ENCODE results near the gene SLC26A1.

The SLC26A1 gene, protein sequence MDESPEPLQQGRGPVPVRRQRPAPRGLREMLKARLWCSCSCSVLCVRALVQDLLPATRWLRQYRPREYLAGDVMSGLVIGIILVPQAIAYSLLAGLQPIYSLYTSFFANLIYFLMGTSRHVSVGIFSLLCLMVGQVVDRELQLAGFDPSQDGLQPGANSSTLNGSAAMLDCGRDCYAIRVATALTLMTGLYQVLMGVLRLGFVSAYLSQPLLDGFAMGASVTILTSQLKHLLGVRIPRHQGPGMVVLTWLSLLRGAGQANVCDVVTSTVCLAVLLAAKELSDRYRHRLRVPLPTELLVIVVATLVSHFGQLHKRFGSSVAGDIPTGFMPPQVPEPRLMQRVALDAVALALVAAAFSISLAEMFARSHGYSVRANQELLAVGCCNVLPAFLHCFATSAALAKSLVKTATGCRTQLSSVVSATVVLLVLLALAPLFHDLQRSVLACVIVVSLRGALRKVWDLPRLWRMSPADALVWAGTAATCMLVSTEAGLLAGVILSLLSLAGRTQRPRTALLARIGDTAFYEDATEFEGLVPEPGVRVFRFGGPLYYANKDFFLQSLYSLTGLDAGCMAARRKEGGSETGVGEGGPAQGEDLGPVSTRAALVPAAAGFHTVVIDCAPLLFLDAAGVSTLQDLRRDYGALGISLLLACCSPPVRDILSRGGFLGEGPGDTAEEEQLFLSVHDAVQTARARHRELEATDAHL

GRCh38 chr4:993111-994029 is at the start of gene SLC26A1:
SLC26A1 (minus strand) TSS chr4:993404; CDS start chr4:991703, 1,701 bp downstream.
- DNase-seq (ENCODE audit: low read depth in 2 of 2): no peak

GRCh38 chr4:1042352-1043055 is 49.3 kb upstream of the SLC26A1 start:
- DNase-seq (ENCODE audit: low read depth in 2 of 2): no peak

DNA sequence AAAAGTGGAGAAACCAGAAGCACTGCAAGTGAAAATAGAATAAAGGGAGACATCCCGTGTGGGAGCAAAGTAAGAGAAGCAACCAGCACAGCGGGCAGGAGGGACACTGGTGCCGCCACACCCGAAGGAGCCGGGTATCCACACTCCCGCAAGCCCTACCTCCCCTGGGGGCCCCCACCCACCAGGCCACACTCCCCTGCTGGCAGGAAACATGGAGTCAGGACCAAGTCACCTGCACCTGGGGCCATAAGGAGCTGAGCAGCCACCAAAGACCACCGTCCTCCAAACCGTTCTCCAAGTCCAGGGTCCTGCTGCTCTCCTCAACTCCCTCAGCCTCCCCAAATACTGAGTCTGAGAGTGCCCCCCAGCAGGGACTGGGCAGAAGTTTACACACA is 48.7 kb upstream of the SLC26A1 start:
- no peak for DNase-seq (ENCODE audit: low read depth in 2 of 2)

- DNase-seq (ENCODE audit: low read depth in 2 of 2): no peak
Observed at GRCh38 chr4:1041147-1041935, 48.1 kb upstream of the SLC26A1 start.

DNA sequence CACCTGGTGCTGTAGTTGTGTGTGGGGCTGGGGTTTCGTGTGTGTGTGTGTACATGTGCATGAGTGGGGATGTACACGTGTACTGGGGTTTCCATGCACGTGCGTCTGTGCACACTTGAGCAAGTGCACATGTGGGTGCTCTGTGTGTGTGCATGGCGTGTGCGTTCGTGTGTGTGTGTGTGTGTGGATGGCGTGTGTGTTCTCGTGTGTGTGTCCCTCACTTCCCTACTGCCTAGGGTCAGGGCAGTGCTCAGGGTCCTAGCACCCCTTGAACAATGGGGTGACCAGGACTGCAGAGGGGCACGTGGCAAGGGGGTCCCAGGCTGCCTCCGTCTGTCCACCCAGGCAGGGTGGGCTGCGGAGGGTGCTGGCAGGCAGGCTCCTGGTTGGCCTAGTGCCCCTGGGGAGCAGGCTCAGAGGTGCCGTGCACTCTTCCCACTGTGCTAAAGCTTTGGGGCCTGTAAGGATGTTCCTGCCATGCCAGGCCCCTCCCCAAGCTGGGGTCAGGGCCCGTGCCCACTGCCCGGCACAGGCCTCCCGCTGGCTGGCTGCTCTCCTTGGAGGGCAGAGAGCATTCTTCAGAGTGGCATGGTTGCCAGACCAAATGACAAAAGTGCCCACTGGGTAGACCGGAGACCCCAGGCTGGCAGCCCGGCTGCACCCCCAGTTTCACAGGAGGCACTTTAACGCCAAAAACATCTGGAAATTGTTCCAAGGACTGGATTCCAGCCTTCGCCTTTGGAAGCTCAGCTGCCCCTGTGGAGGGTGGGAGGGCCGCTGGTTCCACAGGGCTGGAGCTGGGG is 47.3 kb upstream of the SLC26A1 start:
- no peak for DNase-seq (ENCODE audit: low read depth in 2 of 2)

DNA sequence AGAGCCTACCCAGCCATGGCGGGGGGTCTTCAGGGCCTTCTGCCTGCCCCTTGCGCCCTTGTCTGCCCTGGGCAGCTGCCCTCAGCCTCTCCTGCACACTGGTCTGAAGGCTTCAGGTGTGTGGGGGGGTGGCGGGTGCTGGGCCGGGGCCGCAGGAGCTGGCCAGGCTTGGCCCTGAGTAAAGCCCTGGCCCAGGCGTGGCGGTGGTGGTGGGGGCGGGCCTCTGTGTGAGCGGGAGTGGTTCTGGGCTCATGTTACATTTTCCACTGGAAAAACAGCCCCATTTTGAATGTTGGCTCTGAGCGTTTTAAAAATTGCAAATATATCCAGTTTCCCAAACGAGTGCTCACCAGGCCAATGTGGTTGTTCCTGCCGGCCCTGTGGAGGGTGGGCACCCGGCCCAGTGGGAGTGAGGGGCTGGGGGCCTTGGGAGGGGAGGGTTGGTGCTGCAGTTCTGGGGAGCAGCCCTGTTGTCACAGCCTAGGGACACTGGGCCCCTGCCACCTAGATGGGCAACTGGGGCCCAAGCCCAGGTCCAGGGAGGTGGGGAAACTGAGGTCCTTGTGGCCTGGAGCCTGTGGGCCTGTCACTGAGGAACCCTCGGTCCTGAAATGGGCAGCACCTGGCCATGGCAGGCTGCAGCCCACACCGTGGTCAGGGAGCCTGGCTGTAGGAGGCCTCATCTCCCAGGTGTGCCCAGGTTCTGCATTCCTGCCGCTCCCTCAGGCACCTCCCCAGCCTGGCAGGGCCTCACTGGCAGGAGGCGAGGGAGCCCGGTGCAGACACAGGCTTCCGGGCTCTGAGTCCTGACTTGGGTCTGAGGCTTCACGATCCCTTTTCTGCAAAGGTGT is 46.5 kb upstream of the SLC26A1 start:
- no peak for DNase-seq (ENCODE audit: low read depth in 2 of 2)

DNA sequence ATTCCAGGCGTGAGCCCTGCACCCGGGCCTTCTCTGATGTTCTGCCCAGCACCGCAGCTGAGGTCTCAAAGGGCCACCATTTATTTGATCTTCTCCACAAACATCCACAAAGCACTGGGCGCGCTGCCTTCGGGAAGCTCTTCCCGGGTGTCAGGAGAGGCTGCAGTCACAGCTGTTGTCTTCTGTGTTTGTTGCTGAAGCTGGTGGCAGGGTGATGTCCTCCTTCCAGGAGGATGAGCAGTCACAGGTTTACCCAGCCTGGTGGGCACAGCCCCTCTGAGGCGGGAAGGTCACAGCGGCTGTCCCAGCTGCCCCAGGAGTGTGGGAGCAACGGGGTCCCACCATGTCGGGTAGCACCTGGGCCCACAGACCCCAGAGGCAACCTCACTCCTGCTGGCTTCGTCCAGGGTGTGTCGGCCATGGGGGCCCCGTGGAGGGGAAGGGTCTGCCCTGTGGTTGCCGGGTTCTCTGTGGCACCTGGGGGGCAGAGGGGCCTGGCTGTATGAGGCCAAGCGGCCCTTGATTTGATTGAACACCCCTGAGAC is 45.8 kb upstream of the SLC26A1 start:
- DNase-seq (ENCODE audit: low read depth in 2 of 2): no peak

DNA sequence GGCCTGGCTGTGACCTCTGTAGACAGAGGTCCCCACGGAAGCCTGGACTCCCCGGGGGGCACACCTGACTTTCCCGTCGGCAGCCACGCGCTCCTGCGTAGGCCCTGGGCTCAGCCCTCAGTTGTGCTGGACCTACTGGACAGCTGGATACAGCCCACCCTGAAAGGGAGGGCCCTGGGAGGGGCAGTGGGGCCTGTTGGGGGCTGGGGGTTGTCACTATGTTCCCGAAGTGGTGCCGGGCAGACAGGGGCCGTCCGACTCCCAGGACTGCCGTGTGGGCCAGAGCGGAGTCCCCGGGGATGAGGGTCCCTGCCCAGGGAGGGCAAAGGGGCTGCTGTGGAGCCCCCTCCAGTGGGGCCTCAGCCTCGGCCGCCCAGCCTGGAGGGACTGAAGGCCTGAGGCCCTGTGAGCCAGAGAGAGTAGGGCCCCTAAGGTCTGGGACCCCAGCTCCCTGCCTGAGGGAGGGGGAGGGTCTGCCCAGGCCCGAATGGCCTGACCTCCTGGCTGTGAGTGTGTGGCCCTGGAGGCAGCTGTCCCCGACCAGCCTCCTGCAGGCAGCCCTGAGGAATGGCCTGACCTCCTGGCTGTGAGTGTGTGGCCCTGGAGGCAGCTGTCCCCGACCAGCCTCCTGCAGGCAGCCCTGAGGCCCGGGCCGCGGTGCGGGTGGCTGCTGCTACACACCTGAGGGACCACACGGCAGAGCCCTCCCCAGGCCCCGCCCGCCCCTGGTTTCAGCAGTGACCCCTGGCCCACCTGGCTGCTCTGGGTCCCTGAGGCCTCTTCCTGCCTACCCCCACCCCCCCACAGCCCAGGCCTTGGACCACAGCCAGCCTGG is 44.0 kb upstream of the SLC26A1 start:
- DNase-seq (ENCODE audit: low read depth in 2 of 2): no peak

DNA sequence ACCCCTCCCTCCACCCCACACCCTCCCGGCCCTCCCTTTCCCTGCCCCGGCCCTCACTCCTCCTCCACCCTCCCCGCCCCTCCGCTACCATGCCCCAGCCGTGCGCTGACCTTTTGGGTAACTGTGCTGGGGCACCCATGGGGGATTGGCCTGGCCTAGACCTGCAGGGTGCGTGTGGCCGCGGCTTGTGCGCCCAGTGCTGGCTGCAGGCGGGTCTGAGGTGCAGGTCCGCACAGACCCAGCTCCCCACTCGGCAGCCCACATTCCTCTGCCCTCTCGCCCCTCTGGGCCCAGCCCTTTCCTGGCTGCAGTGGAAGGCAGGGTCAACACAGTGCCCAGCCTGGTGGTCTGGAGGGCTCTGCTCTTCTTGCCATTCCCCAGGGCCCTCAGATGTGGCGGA is 42.9 kb upstream of the SLC26A1 start:
- DNase-seq (ENCODE audit: low read depth in 2 of 2): no peak

DNA sequence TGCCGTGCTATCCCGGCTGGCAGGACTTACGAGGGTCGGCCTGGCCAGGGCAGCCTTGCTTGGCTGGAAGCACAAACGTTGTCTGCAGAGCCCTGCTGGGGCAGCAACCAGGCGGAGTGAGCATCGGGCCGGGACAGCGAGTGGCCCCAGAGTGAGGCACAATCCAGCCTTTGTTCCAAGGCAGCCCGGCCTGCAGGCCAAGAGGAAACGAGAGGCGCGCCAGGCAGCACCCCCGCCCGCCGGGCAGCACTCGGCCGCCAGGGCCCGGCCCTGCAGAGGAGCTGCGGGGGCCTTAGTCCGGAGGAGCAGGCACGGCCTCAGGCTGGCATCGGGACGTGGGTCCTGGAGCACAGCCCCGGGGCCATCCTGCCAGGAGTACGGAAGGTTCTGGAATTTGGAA is 42.3 kb upstream of the SLC26A1 start:
- no peak for DNase-seq (ENCODE audit: low read depth in 2 of 2)

- no peak for DNase-seq (ENCODE audit: low read depth in 2 of 2)
Observed at GRCh38 chr4:1033840-1034551, 40.8 kb upstream of the SLC26A1 start.

DNA sequence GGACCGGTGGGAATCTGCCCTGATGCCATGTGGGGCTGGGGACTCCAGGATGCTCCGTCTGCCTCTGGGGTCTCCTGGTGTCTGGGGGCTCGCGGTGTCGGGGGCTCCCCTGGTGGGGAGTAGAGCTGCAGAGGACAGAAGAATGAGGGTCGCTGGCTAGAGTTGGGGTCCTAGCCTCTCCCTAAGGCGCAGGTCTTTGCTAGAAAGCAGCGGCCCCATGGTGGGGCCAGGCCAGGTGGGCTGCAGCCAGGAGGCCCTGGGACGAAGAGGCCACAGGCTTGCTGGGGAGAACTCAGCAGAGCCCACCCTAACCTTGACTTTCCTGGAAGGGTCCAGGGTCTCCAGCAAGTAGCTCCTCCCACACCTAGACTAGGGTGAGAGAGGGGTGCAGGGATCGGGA is 39.7 kb upstream of the SLC26A1 start:
- no peak for DNase-seq (ENCODE audit: low read depth in 2 of 2)

DNA sequence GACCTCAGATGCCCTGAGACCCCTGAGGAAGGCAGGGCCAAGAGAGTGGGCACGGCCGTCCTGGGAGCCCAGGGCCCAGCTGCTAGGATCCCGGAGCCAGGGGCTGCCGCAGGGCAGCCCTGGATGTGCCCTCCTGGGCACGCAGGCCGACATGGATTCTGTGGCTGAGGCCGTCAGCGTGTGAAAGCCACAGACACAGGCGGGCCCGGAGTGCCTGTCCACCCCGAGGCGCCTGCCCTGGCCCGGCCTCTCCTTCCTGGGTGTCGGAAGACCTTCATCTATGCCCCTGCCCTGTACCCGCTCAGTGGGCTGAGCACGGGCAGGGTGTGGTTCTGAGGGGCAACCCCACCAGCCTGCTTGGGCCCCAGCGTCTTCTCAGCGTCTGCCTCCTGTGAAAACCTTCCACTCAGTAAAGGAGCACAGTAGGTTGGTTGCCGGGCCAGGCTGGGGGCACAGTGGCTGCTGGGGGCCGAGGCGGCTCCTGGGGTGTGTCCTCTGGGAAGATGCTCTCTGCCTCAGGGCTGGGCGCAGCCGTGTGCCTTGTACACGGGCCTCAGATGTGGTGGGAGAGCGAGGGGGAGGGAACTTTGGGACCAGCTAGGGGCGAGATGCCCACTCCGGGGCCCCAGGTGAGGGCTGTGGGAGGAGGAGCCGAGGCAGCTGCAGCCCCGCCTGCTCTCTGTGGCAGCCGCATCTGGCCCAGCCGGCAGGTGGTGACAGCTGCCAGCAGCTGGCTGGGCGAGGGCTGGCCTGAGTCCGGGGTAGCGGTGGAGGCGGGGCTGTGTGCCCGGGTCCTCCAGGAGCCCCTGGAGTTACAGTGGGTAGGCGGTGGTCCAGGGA is 39.0 kb upstream of the SLC26A1 start:
- no peak for DNase-seq (ENCODE audit: low read depth in 2 of 2)

DNA sequence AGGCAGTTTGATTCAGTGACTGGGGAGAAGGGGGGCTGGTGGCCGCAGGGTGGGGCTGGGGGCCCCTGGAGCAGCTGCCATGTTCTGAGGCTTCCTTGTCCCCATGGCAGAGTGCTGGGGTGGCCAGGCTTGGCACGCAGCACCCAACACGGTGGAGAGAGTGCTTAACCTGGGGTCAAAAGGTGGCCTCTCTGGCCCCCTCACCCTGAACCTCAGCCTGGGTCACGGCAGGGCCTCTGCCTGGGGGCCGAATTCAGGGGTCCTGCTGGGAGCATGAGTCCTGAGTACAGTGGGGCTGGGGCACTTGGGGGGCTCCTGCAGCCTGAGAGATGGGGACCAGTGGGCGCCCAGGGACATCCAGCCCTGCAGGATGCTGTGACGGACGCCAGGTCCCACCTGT is 38.1 kb upstream of the SLC26A1 start:
- no peak for DNase-seq (ENCODE audit: low read depth in 2 of 2)

GRCh38 chr4:1030559-1030958 is 37.4 kb upstream of the SLC26A1 start:
- no peak for DNase-seq (ENCODE audit: low read depth in 2 of 2)

GRCh38 chr4:1030031-1030430 is 36.8 kb upstream of the SLC26A1 start:
- no peak for DNase-seq (ENCODE audit: low read depth in 2 of 2)
